GM12873 (cell line): ENCODE measurements around the gene SPATA2.

Experiments
- TF ChIP-seq, protein P1 (sequence below): IDR thresholded peaks from 2 replicates; pipeline ENCODE4 v1.5.1; 2012; ENCODE audit warnings: low read depth, mild to moderate bottlenecking, moderate library complexity, low read length, control low read depth; ENCODE audit not compliant: insufficient read depth; ENCODE audit errors: missing control alignments

Gene SPATA2

DNA sequence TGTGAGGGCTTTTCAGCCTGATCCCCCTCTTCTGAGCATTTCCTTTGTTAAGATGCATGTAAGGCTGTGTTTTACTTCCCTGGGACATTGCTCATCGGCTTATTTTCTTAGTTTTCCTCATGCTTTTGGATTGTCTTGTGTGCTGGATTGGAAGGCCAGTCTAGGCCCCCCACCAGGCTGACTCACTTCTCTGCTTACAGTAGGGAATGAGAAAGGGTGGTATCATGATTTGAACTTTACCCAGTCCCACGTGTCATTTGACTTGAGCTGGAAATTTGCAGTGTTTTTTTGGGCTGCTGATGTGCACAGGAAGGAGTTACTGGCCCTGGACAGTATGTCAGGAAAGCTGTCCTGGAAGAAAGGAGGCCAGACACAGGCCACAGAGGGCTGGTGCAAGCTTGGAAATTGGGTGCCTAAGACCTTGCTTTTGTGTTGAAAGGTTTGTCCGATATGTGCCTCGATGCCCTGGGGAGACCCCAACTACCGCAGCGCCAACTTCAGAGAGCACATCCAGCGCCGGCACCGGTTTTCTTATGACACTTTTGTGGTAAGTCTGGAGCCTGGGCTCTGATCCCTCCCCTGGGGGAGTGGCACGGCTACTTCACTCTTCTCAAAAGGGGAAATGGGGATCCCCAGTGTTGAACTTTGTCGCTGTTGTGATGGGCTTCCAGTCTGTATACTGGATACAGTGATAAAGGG lies 33.6 kb upstream of the SPATA2 start:
- TF ChIP-seq, protein P1, sequence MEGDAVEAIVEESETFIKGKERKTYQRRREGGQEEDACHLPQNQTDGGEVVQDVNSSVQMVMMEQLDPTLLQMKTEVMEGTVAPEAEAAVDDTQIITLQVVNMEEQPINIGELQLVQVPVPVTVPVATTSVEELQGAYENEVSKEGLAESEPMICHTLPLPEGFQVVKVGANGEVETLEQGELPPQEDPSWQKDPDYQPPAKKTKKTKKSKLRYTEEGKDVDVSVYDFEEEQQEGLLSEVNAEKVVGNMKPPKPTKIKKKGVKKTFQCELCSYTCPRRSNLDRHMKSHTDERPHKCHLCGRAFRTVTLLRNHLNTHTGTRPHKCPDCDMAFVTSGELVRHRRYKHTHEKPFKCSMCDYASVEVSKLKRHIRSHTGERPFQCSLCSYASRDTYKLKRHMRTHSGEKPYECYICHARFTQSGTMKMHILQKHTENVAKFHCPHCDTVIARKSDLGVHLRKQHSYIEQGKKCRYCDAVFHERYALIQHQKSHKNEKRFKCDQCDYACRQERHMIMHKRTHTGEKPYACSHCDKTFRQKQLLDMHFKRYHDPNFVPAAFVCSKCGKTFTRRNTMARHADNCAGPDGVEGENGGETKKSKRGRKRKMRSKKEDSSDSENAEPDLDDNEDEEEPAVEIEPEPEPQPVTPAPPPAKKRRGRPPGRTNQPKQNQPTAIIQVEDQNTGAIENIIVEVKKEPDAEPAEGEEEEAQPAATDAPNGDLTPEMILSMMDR = no peak

DNA sequence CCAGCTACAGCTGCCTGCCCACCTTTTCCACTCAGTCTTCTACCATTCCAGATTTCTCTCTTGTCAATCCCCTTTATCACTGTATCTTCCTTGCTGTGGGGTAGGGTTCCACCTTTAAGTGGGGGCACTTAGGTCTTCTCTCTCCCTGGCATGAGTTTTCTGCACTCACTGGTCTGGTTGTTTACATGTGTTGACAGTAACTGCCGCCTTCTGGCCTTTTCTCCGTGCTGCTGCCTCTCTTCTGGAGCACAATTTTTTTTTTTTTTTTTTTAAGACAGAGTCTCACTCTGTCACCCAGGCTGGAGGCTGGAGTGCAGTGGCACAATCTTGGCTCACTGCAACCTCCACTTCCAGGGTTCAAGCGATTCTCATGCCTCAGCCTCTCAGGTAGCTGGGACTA lies 32.8 kb upstream of the SPATA2 start:
- TF ChIP-seq, protein P1 = no peak

DNA sequence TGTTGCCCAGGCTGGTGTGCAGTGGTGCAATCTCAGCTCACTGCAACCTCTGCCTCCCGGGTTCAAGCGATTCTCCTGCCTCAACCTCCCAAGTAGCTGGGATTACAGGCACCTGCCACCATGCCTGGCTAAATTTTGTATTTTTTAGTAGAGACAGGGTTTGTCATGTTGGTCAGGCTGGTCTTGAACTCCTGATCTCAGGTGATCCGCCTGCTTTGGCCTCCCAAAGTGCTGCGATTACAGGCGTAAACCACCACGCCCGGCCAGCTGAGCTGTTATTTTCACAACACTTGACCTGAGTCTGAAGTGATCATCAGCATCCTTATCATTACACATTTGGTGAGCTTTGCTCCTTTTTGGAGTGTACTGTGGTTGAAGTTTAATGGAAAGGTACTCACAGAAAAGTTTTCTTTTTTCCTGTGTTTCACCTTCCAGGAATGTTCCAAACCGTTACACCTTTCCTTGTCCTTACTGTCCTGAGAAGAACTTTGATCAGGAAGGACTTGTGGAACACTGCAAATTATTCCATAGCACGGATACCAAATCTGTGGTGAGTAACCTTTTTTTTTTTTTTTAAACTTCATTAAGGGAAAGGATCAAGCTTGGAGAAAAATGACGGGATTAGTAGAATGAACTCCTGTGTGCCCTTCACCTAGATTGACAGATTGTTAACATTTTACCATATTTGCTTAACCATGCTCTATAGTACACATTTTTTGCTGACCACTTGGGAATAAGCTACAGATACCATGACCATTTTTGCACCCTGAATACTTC lies 30.6 kb upstream of the SPATA2 start:
- TF ChIP-seq, protein P1 = no peak

DNA sequence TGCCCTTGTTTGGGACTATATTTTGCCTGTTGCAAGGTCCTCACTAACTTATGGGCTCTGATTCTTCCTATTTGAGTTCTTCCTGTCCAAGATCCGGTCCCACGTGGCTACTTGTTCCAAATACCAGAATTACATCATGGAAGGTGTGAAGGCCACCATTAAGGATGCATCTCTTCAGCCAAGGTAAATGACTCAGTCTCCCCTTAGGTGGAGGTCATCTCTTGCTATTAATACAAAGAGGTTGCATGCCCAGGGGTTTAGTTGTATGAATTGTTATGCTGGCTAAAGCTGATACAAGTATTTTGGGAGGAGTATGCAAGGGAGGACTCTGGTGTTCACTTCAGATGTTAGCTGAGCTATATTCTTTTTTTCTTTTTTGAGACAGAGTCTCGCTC lies 30.0 kb upstream of the SPATA2 start:
- TF ChIP-seq, protein P1 = no peak

DNA sequence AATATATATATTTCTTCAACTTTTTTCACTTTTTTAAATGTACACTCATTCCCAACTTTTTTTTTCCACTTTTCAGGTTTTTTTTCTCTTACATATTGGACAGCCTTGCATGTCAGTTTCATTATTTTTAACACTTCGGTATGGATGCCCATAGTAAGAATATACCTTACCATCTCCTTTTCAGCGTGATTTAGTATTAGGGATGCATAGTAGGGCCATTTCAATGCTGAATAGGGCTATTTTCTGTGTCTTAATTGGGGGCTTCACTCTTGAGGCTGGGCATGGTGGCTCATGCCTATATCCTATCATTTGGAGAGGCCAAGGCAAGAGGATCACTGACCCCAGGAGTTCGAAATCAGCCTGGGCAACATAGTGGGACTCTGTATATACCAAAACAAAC lies 27.6 kb upstream of the SPATA2 start:
- TF ChIP-seq, protein P1 = no peak

DNA sequence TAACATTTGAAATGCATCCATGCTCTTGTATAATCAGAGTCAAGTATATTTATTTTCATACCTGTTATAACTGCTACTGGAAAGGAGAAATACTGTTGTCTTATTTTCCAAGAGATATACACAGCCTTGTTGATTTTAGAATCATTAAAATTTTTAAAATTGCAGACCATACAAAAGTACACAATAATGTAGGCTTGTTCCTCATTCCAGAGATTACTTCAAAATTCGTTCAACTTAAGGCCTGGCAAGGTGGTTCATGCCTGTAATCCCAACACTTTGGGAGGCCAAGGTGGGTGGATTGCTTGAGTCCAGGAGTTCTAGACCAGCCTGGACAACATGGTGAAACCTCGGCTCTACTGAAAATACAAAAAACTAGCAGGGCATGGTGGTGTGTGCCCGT lies 27.0 kb upstream of the SPATA2 start:
- TF ChIP-seq, protein P1 = no peak

DNA sequence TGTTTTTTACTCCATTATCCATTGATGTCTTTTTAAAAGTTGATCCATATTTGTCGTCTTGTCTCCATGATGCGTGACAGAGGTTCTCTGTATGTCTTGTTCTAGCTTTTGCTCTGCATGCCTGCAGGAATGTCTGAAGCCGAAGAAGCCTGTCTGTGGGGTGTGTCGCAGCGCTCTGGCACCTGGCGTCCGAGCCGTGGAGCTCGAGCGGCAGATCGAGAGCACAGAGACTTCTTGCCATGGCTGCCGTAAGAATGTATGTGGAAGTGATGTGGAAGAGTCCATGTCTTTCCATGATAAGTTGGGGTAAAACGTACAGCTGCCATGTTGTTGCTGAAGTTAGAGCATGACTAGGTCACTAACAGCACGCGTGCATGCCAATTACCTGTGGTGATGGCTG lies 26.1 kb upstream of the SPATA2 start:
- TF ChIP-seq, protein P1 = no peak
